ENCODE measurements around the gene SMAGP.
"Not testable (repeated sequence)": the region's sequence is repeated elsewhere in the genome, so short reads cannot be mapped to it uniquely, and the experiment has no call there.

The SMAGP gene

DNA sequence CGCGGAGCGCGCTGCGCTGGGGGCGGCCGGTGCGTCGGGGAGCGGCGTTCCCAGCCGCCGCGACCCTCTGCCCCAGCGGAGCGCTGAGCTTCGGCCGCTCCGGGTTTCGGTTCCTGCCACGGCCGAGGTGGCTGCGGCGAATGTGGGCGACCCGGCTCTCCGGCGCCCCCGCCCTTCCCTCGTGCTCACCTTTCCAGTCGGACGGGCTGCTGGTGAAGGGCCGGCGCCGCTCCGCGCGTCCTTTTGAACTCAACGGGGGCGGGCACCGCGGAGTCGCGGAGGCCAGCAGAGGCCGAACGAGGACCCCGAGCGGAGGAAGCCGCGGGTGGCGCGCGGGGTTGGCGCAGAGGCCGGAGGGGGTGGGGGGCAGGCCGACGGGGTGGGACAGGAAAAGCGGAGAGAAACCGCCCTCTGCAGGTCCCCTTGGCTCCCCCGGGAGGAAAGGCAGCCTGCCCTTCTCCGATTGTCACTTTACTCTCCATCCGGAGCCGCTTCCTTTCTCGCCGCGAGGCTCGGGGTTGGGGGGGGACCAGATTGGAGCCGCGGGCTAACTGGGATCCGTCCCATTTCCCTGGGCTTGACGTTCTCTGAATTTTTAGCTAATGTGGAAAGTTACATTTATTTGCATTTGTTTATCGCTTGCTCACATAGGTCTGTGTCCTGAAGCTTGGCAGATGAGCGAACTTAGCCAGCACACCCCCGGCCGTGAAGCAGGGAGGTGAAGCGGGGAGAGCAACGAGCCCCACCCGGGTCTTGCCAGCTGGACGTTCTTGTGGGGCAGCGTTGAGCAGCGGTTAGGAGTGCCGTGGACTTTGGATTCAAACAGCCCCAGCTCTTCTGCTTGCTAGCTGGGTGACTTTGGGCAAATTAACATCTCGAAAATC lies at the start of gene SMAGP:
Gene SMAGP (minus strand): TSS at position 349 of the 884 bp plus-strand sequence. CDS start 1,137 bp downstream, outside the sequence.
- DNase-seq (ENCODE audit: low spot score): peak; percentile 83
- TF ChIP-seq, protein P1, sequence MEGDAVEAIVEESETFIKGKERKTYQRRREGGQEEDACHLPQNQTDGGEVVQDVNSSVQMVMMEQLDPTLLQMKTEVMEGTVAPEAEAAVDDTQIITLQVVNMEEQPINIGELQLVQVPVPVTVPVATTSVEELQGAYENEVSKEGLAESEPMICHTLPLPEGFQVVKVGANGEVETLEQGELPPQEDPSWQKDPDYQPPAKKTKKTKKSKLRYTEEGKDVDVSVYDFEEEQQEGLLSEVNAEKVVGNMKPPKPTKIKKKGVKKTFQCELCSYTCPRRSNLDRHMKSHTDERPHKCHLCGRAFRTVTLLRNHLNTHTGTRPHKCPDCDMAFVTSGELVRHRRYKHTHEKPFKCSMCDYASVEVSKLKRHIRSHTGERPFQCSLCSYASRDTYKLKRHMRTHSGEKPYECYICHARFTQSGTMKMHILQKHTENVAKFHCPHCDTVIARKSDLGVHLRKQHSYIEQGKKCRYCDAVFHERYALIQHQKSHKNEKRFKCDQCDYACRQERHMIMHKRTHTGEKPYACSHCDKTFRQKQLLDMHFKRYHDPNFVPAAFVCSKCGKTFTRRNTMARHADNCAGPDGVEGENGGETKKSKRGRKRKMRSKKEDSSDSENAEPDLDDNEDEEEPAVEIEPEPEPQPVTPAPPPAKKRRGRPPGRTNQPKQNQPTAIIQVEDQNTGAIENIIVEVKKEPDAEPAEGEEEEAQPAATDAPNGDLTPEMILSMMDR (IDR thresholded peaks at IDR 0.05; ENCODE audit: extremely low read depth, insufficient read depth, missing control alignments): peak; percentile 32

DNA sequence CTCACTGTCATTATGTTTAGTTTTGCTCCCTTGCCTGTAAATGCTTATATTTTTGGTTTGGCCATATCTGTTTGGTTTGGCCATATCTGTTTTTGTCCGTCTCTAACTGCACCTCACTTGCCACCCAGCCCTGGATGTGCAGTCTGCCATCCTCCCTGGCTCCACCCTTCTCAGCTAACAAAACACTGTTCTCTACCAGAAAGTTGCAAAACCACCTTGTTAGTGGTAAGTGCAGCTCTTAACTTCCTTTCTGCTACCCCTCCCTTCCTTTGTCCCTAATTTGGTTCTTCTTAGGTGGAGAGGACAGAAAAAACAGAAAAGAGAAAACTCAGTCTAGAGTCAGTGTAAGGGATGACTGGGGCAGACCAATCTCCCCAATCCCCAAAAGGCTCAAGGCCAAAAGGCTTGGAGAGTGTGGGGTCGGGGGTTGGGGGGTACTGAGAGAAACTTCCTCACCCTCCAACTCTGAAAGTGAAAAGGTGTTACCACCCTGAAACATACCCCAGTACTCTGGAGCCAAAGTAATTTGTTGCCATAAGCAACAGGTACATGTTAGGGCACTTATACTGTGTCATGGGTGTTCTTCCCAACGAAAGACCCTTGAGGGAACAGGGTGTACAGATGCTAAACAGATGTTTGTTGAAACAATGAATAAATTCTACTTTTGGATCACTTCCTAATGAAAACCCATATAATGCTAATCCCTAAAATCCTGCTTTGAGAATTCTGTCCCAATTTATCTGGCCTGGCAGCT lies 48.8 kb upstream of the SMAGP start:
- DNase-seq (ENCODE audit: low spot score): peak; percentile 57
- in situ Hi-C loops (cut with MboI; ENCODE audit: low pct_unique_long_range_greater_than_20kb, low sequenced_read_pairs, unreplicated experiment): no loop called here
- TF ChIP-seq, protein P1 (IDR thresholded peaks at IDR 0.05; ENCODE audit: extremely low read depth, insufficient read depth, missing control alignments): no peak

More for the DNA sequence above, at the start of gene SMAGP:
- in situ Hi-C loops (cut with MboI; ENCODE audit: low pct_unique_long_range_greater_than_20kb, low sequenced_read_pairs, unreplicated experiment): no loop called here

GRCh38 chr12:51318057-51318806 lies 48.0 kb upstream of the SMAGP start:
- in situ Hi-C loops (cut with MboI; ENCODE audit: low pct_unique_long_range_greater_than_20kb, low sequenced_read_pairs, unreplicated experiment); DNase-seq (ENCODE audit: low spot score): not testable (repeated sequence)

GRCh38 chr12:51311389-51311788 lies 41.2 kb upstream of the SMAGP start:
- no peak for DNase-seq (ENCODE audit: low spot score)
- TF ChIP-seq, protein P1 (IDR thresholded peaks at IDR 0.05; ENCODE audit: extremely low read depth, insufficient read depth, missing control alignments): no peak
- in situ Hi-C loops (cut with MboI; ENCODE audit: low pct_unique_long_range_greater_than_20kb, low sequenced_read_pairs, unreplicated experiment): no loop called here

- in situ Hi-C loops (cut with MboI; ENCODE audit: low pct_unique_long_range_greater_than_20kb, low sequenced_read_pairs, unreplicated experiment): no loop called here
- TF ChIP-seq, protein P1 (IDR thresholded peaks at IDR 0.05; ENCODE audit: extremely low read depth, insufficient read depth, missing control alignments): no peak
- no peak for DNase-seq (ENCODE audit: low spot score)
Observed at GRCh38 chr12:51307655-51308593, 37.7 kb upstream of the SMAGP start.

DNA sequence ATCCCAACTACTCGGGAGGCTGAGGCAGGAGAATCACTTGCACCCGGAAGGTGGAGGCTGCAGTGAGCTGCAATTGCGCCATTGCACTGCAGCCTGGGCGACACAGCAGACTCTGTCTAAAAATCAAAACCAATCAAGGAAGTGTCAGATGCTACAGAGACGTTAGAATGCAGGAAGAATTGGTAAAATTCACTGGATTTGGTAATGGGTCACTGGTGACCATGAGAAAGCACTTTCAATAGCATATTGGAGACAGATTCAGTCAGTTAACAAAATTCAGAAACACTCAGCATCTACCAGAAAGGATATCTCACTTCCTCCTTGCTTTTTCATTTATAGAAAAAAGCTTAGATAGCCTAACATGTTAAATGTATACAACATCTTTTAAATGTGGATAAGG lies 36.3 kb upstream of the SMAGP start:
- no peak for DNase-seq (ENCODE audit: low spot score)
- TF ChIP-seq, protein P1 (IDR thresholded peaks at IDR 0.05; ENCODE audit: extremely low read depth, insufficient read depth, missing control alignments): no peak
- in situ Hi-C loops (cut with MboI; ENCODE audit: low pct_unique_long_range_greater_than_20kb, low sequenced_read_pairs, unreplicated experiment): no loop called here

DNA sequence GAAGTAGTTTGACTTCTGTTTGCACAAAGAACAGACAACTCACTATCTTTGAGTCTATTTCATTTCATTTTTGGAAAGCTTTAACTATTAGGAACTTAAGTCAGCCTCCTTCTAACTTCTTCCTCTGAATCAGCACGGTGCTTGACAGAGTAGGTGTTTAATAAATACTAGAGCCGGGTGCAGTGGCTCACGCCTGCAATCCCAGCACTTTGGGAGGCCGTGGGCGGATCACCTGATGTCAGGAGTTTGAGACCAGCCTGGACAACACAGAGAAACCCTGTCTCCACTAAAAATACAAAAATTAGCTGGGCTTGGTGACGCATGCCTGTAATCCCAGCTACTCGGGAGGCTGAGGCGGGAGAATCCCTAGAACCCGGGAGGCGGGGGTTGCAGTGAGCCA lies 30.6 kb upstream of the SMAGP start:
- in situ Hi-C loops (cut with MboI; ENCODE audit: low pct_unique_long_range_greater_than_20kb, low sequenced_read_pairs, unreplicated experiment); DNase-seq (ENCODE audit: low spot score): not testable (repeated sequence)
